GM23248 (cell line): ENCODE measurements around the gene METTL9. TPM values are rescaled to one million over a fixed set of nuclear protein-coding genes. Genes with fewer than 3 reads are reported as not detected.
"Not testable (repeated sequence)": the region's sequence is repeated elsewhere in the genome, so short reads cannot be mapped to it uniquely, and the experiment has no call there.

Experiments
- DNase-seq: peaks from one replicate; pipeline ENCODE4 v3.0.0-alpha.2; 2015
- H2AFZ ChIP-seq: fragments of 200-600 bp; sonication (generic); 2 replicates; pipeline ENCODE4 v1.6.1; 2016; ENCODE audit warnings: antibody characterized with exemption
- H3F3A ChIP-seq: fragments of 200-600 bp; sonication (generic); 2 replicates; pipeline ENCODE4 v1.6.1; 2016; ENCODE audit warnings: mild to moderate bottlenecking, antibody characterized with exemption, mixed run types; ENCODE audit not compliant: insufficient read depth
- H3K27ac ChIP-seq: fragments of 200-600 bp; sonication (generic); 2 replicates; pipeline ENCODE4 v1.5.1; 2016; ENCODE audit warnings: mild to moderate bottlenecking
- H3K27me3 ChIP-seq: fragments of 200-600 bp; sonication (generic); replicated peaks from 2 replicates; pipeline ENCODE4 v1.6.1; 2016; ENCODE audit warnings: mild to moderate bottlenecking; ENCODE audit not compliant: insufficient read depth
- H3K36me3 ChIP-seq: fragments of 200-600 bp; sonication (generic); 2 replicates; pipeline ENCODE4 v1.6.1; 2016; ENCODE audit warnings: low read depth, mild to moderate bottlenecking
- H3K4me1 ChIP-seq: fragments of 200-600 bp; sonication (generic); 2 replicates; pipeline ENCODE4 v1.6.1; 2016; ENCODE audit warnings: mild to moderate bottlenecking; ENCODE audit not compliant: insufficient read depth
- H3K4me2 ChIP-seq: fragments of 200-600 bp; sonication (generic); one replicate; pipeline ENCODE4 v1.6.1; 2016; ENCODE audit warnings: mild to moderate bottlenecking; ENCODE audit not compliant: unreplicated experiment
- H3K4me3 ChIP-seq: fragments of 200-600 bp; sonication (generic); 2 replicates; pipeline ENCODE4 v1.5.1; 2016; ENCODE audit warnings: mild to moderate bottlenecking
- H3K79me2 ChIP-seq: fragments of 200-600 bp; sonication (generic); 2 replicates; pipeline ENCODE4 v1.6.1; 2016; ENCODE audit warnings: mild to moderate bottlenecking; ENCODE audit not compliant: insufficient read depth
- H3K9ac ChIP-seq: fragments of 200-600 bp; sonication (generic); 2 replicates; pipeline ENCODE4 v1.6.1; 2016; ENCODE audit warnings: mild to moderate bottlenecking
- H3K9me2 ChIP-seq: fragments of 200-600 bp; sonication (generic); 2 replicates; pipeline ENCODE4 v1.6.1; 2016; ENCODE audit warnings: mixed run types, mild to moderate bottlenecking, moderate library complexity; ENCODE audit not compliant: insufficient read depth
- H3K9me3 ChIP-seq: fragments of 200-600 bp; sonication (generic); one replicate; pipeline ENCODE4 v1.6.1; 2017; ENCODE audit warnings: low read depth
- H4K20me1 ChIP-seq: fragments of 200-600 bp; sonication (generic); 2 replicates; pipeline ENCODE4 v1.6.0; 2016; ENCODE audit not compliant: insufficient read depth
- EZH2 ChIP-seq: fragments of 200-600 bp; sonication (generic); IDR thresholded peaks from 2 replicates; pipeline ENCODE4 v1.6.1; 2018; ENCODE audit warnings: antibody characterized with exemption, mild to moderate bottlenecking; ENCODE audit not compliant: insufficient read depth, poor library complexity, severe bottlenecking
- EZH2phosphoT487 ChIP-seq: fragments of 200-600 bp; sonication (generic); IDR thresholded peaks from 2 replicates; pipeline ENCODE4 v1.6.1; 2018; ENCODE audit warnings: antibody characterized with exemption, moderate library complexity, mild to moderate bottlenecking, low read depth; ENCODE audit not compliant: insufficient read depth
- WGBS, 2 experiments: methylation state at CpG; one replicate each; pipeline ENCODE4 v1.1.6; 2015 to 2017; ENCODE audit warnings: low lambda C conversion rate in 2 of 2, low coverage in 1 of 2; ENCODE audit errors: missing lambda C conversion rate in 2 of 2; 5-methylcytosine and 5-hydroxymethylcytosine counted together
- in situ Hi-C: fragments of 300-500 bp; cut with MboI; formaldehyde crosslinking; loops from 2 replicates; pipeline ENCODE4 v1.15.0; 2020
- polyA plus RNA-seq: library from polyadenylated mRNA; unstranded; fragments of >200 nt; fragmentation: Nextera tagmentation; extraction: Ambion mirVana; gene quantifications from 2 replicates; pipeline ENCODE4 v1.2.1, GENCODE V29; 2016
- total RNA-seq: library from RNA; depleted of rRNA; stranded (reverse); fragments of >200 nt; shearing (Covaris generic); gene quantifications from 2 replicates; pipeline ENCODE4 v1.2.3, GENCODE V29; 2014

Gene METTL9
- total and polyA plus RNA-seq, 2 experiments from 2014 or later: 273 to 326 TPM

DNA sequence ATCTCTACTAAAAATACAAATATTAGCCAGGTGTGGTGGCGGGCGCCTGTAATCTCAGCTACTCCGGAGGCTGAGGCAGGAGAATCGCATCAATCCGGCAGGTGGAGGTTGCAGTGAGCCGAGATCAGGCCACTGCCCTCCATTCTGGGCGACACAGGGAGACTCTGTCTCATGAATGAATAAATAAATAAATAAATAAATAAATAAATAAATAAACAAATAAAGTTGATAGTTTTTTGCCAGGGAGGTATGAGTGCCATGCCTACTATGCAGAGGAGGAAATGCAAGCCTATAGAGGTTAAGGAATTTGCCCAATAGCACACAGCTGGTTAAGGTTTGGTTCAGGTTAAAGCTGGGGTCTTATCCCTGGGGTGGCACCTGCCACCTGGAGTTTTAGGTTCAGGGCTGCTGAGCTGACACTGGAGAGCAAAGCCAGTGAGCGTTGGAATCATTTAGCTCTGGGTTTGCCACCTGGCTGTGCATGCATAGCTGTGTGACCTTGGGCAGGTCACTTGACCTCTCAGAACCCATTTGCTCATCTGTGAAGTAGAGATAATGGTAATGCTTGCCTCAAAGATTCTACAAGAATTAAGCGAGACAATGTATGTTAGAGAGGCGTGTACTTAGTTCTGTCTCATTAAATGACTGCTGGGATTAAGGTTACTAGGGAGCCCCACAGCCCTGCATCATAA lies 65.6 kb downstream of the METTL9 start:
- H3K27ac ChIP-seq: no peak overlapping the region
- H3K9ac ChIP-seq: no peak overlapping the region
- no peaks in the 10 kb centered on the region for H3K4me1 ChIP-seq
- no peak overlapping the region for H3K4me2 ChIP-seq
- DNase-seq: no peak
- H3K27me3 ChIP-seq: no peaks in the 10 kb centered on the region
- H4K20me1 ChIP-seq: no peaks in the 10 kb centered on the region
- TF ChIP-seq EZH2: no peak
- TF ChIP-seq EZH2phosphoT487: no peak
- peaks cover 2% of the 10 kb centered on the region; the same call in 1 of the 2 replicates for H3F3A ChIP-seq
- in situ Hi-C loops: no loop called here
- no peak overlapping the region for H3K4me3 ChIP-seq
- WGBS, 2 experiments: 89 to 91% methylated on average over 10 of the region's 10 CpGs
- no peak overlapping the region for H2AFZ ChIP-seq
- H3K9me3 ChIP-seq: no peaks in the 10 kb centered on the region
- H3K9me2 ChIP-seq: no peaks in the 10 kb centered on the region
- H3K79me2 ChIP-seq: no peaks in the 10 kb centered on the region
- H3K36me3 ChIP-seq: no peaks in the 10 kb centered on the region

DNA sequence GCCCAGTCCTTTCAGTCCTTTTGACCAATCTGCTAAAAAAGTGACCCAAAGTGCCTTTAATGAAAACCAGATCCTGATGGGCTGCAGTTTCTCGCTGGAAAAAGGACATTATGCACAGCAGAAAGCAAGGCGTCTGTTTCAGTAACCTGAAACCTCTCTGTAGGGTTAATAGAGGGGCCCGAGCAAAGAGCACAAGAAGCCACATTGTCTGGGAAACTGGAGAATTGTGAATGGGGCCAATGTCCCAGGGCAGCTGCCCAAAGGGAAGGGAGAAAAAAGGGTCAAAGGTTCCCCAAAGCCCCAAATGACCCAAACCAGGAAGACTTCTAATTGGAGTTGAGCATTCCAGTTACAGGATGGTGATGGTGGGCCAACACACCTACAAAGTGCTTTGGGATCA lies 67.4 kb downstream of the METTL9 start:
- Histone ChIP-seq H3K9me3 (no peaks in the 10 kb centered on the region), H3K9ac (no peak overlapping the region), H3K79me2 (no peaks in the 10 kb centered on the region), H4K20me1 (no peaks in the 10 kb centered on the region), H3K4me2 (no peak overlapping the region), H3K27ac (no peak overlapping the region), H3F3A (no peaks in the 10 kb centered on the region; the same call in 1 of the 2 replicates), H3K36me3 (no peaks in the 10 kb centered on the region), H3K4me3 (no peak overlapping the region), H2AFZ (no peak overlapping the region), H3K27me3 (no peaks in the 10 kb centered on the region), H3K4me1 (no peaks in the 10 kb centered on the region), H3K9me2 (no peaks in the 10 kb centered on the region)
- no peak for TF ChIP-seq EZH2
- TF ChIP-seq EZH2phosphoT487: no peak
- DNase-seq: no peak
- in situ Hi-C loops: no loop called here
- 19 to 34% methylated on average over 3 of the region's 3 CpGs for WGBS, 2 experiments

- Histone ChIP-seq H3K4me2 (no peak overlapping the region), H3K9me3 (no peaks in the 10 kb centered on the region), H3K36me3 (no peaks in the 10 kb centered on the region), H3K4me3 (no peak overlapping the region), H3K4me1 (no peaks in the 10 kb centered on the region), H3K27me3 (no peaks in the 10 kb centered on the region), H3K27ac (no peak overlapping the region), H3F3A (no peaks in the 10 kb centered on the region), H4K20me1 (no peaks in the 10 kb centered on the region), H2AFZ (no peak overlapping the region), H3K79me2 (no peaks in the 10 kb centered on the region), H3K9me2 (no peaks in the 10 kb centered on the region), H3K9ac (no peak overlapping the region)
- TF ChIP-seq EZH2phosphoT487: no peak
- TF ChIP-seq EZH2: no peak
- no peak for DNase-seq
- WGBS, 2 experiments: 92 to 94% methylated on average over 3 of the region's 3 CpGs
- in situ Hi-C loops: no loop called here
Measured at GRCh38 chr16:21667575-21667974, 68.2 kb downstream of the METTL9 start.

DNA sequence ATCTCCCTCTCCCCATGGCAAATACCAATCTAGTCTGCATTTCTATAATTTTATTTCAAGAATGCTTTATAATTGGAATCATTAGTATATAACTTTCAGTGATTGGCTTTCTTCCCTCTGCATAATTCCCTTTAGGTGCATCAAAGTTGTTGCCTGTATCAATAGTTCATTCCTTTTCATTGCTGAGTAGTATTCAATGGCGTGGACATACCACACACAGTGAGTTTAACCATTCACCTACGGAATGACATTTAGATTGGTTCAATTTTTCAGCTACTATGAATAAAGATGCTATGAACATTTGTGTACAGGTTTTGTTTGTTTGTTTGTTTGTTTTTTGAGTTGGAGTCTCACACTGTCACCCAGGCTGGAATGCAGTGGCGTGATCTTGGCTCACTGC lies 74.1 kb downstream of the METTL9 start:
- no peaks in the 10 kb centered on the region for H3F3A ChIP-seq
- H3K36me3 ChIP-seq: no peaks in the 10 kb centered on the region
- H3K79me2 ChIP-seq: no peaks in the 10 kb centered on the region
- H2AFZ ChIP-seq: no peak overlapping the region
- no peaks in the 10 kb centered on the region for H3K4me1 ChIP-seq
- no peaks in the 10 kb centered on the region for H3K9me2 ChIP-seq
- H3K9ac ChIP-seq: no peak overlapping the region
- WGBS, 2 experiments: 68 to 72% methylated on average over 3 of the region's 3 CpGs
- no peak overlapping the region for H3K4me2 ChIP-seq
- H4K20me1 ChIP-seq: no peaks in the 10 kb centered on the region
- H3K4me3 ChIP-seq: no peak overlapping the region
- TF ChIP-seq EZH2phosphoT487 (no peak), EZH2 (no peak)
- no peak overlapping the region for H3K27ac ChIP-seq
- DNase-seq: no peak
- H3K9me3 ChIP-seq: no peaks in the 10 kb centered on the region
- H3K27me3 ChIP-seq: no peaks in the 10 kb centered on the region
- in situ Hi-C loops: no loop called here

- H3K4me2 ChIP-seq, H3K4me3 ChIP-seq, H3K9me3 ChIP-seq, H3K9me2 ChIP-seq, H2AFZ ChIP-seq, H3K79me2 ChIP-seq, H4K20me1 ChIP-seq, H3K27ac ChIP-seq, DNase-seq, H3F3A ChIP-seq, H3K36me3 ChIP-seq, H3K4me1 ChIP-seq, H3K9ac ChIP-seq, in situ Hi-C loops, H3K27me3 ChIP-seq: not testable (repeated sequence)
- WGBS, 2 experiments: 61% methylated on average over 4 of the region's 4 CpGs
Measured at GRCh38 chr16:21674456-21674855, 75.1 kb downstream of the METTL9 start.

- H3K9ac ChIP-seq, H3K9me2 ChIP-seq, H3K4me3 ChIP-seq, H2AFZ ChIP-seq, H3K79me2 ChIP-seq, H3K4me1 ChIP-seq, H4K20me1 ChIP-seq, in situ Hi-C loops, H3K27me3 ChIP-seq, H3K27ac ChIP-seq, H3F3A ChIP-seq, DNase-seq, H3K4me2 ChIP-seq, H3K36me3 ChIP-seq, H3K9me3 ChIP-seq: not testable (repeated sequence)
- 75 to 81% methylated on average over 5 of the region's 5 CpGs for WGBS, 2 experiments
Measured at GRCh38 chr16:21680714-21681113, 81.3 kb downstream of the METTL9 start.
